SH-SY5Y (cell line): ENCODE measurements around the gene DCUN1D5.

Source experiments
- GATA2 ChIP-seq: IDR thresholded peaks from 2 replicates; pipeline ENCODE4 v1.6.1; 2011; ENCODE audit warnings: mild to moderate bottlenecking, low read depth, low read length
- GATA3 ChIP-seq: IDR thresholded peaks from 2 replicates; pipeline ENCODE4 v1.6.1; 2011; ENCODE audit warnings: low read depth, mild to moderate bottlenecking, low read length, moderate library complexity

- no peak for TF ChIP-seq GATA3
- TF ChIP-seq GATA2 = no peak
Observed at GRCh38 chr11:103024086-103024485, 67.9 kb downstream of the DCUN1D5 start.
